ENCODE results near the gene DCAF15.

Gene DCAF15

DNA sequence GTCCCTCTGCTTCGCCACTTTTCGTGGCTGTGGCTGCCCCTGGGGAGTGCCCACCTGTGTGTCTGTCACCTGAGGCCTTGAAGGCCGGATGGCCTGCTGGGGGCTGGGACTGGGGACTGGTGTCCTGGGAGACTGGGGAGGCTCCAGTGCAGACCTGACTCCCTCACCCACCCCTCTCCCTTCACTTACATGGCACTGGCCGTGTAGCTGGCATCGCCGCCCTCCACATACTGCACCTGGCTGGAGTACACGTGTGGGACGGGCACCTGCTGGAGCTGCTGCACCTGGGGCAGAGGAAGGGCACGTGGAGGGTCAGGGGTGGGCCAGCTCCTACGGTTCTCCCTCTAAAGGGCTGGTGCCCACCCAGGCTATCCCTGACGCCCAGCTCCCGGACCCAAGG, 25.5 kb downstream of the DCAF15 start:
- no peak for DNase-seq

DNA sequence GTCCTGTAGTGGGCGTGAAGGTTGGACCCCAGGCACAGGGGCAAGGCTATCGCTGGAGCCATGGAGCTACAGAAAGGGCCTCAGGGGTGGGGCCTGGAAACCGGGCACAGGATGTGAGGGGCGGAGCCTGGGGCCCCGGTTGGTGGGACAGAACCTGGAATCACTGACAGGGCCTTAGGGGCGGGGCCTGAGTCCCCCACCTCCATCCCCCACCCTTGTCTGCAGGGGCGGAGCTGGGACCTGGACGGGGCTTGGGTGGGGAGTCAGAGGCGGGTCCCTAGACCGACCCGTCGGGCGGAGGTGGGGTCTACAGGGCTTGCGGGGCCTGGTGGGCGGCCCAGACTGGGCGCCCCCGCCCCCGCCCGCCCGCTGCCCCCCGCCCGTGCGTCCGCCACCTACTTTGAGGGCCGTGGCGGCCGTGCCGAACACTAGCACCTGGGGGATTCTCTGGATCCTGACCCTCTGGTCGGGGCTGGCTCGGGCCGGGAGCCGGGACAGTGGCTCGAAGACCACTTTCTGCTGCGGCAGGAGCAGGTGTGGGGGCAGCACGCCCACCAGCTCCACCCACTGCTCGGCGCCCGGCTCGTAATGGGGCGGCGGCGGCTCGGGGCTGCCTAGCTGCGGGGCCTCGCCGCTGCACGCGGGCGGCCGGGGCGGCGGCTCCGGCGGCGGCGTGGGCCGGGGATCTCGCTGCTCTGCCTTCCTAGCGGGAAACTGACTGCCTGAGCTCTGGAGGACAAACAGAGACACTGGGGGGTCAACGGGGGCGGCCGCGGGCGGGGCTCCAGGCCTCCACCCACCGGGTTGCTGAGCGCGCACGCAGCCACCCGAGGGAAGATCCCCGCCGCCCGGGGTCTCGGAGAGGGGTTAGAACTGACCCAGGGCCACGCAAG, 26.3 kb downstream of the DCAF15 start:
- DNase-seq, result peak; percentile 85

DNA sequence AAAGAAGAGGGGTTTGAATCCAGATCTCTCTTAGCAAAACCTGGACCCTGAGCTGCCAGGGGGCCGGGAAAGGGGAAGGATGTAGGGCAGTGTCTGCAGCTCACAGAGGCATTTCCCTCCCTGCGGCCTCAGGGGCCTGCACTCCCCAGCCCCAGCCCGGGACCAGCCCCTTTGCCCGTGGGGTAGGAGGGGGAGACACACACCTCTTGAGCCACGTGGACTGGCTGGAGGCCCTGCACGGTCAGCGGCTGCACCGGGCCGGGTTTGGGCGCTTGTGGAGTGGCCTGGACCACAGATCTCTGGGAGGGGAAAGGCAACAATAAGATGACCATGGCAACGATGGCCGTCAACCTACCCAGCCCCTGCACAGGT, 26.9 kb downstream of the DCAF15 start:
- peak; percentile 34 for DNase-seq

DNA sequence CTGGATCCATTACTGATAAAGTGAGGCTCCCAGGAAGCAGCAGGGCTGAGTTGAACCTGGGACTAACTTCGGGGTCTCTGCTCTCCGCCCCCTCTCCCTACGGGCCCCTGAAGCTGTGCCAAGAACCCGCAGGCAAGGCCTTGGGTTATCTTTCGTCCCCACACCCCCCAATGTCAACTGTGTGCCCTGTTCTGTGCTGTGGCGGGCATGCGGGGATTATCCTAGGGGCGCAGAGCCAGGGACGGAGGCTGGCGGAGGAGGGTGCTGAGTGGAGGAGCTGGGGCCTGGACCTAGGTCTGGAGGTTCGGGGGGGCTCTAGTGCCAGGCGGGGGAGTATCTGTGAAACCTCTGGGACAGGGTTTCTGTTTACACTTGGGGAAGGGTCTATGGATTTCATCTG, 27.4 kb downstream of the DCAF15 start:
- DNase-seq, result peak; percentile 37

DNA sequence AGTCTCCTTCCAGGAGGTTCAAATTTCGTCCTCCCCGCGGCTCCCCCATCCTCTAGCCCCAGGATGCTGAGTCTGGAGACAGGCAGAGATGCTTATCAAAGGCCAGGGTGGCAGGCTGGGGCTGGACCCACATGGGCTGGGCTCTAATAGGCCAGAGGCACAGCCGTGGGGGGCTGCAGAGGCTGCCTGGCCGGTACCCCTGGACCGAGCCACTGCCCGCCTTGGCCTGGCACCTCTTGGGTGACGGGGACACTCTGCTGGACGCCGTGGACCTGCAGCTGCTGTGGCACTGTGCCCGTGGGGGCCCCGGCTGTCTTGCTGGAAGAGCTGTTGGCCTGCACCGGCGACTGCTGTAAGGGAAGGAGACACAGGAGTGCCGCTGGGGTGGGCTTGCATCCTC, 28.0 kb downstream of the DCAF15 start:
- DNase-seq, result no peak

DNA sequence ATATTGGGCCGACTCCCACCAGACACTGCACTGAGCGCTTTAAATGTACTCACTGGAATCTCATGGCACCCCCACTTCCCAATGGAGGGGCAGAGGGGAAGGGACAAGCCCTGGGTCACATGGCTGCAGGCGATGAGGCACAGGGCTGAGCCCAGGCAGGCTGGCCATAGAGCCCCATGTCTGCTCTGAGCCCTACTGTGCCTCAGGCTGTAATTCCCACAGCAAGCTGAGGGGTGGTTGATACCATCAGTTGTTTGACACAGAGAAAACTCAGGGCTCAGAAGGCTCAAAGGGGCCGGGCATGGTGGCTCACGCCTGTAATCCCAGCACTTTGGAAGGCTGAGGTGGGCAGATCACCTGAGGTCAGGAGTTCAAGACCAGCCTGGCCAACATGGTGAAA, 28.7 kb downstream of the DCAF15 start:
- peak; percentile 45 for DNase-seq

DNA sequence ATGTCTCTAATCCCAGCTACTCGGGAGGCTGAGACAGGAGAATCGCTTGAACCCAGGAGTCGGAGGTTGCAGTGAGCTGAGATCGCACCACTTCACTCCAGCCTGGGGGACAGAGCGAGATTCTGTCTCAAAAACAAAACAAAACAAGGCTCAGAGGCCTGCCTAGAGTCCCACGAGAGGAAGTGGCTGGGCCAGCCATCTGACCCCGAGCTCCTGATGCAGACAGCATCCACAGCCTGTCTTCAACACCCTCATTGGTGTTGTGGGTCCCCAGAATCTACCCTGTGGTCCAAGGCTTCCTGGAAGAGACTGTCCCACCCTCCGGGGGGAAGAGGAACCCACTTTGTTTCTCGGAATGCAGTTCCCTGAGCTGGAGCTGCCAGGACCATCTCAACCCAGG, 29.2 kb downstream of the DCAF15 start:
- DNase-seq, result no peak

DNA sequence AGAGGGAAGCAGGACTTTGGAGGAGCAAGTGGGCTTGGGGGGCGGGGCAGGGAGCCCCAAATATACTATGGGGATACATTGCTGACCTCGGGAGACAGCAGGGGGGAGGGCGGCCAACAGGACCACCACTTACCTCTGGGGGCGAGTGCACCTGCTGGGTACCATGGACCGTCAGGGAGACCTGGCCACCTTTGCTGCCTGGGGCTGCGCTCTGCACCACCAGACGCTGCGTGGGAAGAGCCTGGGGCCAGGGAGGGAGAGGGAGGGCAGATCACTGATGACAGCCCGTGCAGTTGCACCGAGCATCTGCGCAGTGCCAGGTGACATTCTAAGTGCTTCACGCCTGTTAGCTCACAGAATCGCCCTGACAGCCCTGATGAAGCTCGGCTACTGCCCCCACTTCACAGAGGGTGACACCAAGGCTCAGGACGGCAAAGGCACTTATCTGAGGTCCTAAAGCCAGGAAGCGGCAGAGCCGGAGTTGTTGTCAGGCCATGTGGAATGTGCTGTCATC, 29.7 kb downstream of the DCAF15 start:
- DNase-seq, result no peak

DNA sequence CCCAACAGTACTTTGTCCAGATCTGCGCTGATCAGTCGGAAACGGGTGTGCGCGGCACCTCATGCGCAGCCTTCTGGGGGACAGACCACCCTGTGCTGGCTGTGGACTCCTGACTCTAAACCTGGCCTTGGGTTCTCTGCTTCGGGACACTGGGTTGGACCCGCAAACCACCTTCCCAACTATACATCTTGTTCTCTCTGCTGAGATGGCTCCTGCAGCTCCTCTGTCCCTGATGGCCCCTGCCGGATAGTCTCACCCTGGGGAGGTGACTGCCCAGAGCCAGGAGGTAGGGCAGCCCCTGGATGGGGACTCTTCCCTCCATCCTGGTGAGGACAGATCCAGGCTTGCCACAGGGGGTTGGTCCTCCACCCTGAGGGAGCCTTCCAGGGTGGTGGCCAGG, 30.5 kb downstream of the DCAF15 start:
- no peak for DNase-seq

DNA sequence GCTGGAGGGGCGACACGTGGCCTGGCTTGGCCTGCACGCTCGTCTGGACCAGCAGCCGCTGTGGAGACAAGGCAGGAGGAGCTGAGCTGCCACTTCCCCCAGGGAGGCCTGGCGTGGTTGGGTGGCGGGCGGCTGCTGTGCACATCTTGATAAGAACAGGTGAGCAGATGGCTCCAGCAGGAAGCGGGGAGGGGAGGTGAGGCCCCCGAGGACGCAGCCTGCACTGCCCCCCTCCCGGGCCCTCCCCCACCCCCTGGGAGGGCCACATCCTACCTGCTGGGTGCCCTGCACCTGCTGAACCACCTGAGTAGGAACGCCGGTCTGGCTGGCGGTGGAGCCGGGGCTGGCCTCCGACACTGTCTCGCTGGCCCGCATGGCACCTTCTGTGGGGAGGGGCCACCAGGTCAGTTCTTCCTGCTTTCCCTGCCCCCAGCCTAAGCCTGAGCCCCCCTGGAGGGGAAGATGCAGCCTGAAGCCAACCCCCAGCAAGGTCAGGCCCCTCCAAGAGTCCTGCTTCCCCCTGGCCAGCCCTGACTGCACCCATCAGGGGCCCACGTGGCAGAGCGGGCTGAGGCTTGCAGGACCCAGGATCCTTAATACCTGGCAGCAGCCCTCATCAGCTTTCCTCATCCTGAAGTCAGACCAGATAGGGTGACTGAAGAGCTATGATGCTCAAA, 31.0 kb downstream of the DCAF15 start:
- DNase-seq, result no peak

DNA sequence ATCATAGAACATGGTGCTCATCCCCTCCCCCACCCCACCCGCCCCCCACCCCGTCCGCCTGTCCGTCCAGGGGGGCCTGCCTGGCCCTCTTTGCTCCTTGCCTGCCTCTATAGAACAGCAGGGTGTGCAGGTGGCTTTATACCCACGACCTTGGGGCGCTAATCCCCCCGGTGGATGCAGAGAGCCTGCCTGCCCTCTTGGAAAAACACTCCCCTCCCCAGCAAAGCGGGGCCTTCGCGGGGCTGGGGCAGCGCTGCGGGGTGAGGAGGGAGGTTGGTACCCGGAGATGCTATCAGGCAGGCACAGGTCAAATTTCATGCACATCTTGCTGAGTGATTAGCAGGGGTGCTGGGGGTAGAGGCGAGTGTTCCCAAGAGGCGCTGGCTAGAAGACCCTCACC, 31.9 kb downstream of the DCAF15 start:
- DNase-seq, result no peak

DNA sequence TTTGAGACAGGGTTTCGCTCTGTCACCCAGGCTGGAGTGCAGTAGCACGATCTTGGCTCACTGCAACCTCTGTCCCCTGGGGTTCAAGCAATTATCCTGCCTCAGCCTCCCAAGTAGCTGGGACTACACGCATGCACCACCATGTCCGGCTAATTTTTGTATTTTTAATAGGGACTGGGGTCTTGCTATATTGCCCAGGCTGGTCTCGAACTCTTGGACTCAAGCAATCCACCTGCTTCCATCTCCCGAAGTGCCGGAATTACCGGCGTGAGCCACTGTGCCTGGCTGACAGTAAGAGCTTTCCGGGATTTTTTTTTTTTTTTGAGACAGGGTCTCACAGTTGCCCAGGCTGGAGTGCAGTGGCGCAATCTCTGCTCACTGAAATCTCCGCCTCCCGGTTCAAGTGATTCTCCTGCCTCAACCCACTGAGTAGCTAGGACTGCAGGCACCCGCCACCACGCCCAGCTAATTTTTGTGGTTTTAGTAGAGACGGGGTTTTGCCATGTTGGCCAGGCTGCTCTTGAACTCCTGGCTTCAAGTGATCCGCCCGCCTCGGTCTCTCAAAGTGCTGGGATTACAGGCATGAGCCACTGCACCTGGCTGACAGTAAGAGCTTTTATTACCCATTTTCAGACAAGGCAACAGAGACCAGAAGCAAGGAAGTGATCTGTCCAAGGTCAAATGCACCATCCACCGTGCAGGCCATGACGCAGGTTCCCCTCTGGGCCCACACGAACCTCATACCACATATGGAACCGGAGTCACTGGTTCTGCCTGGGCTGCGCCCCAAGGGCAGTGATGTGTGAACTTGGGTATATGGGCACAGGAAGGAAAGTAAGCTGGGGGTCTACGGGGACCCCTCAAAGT, 32.8 kb downstream of the DCAF15 start:
- no peak for DNase-seq

DNA sequence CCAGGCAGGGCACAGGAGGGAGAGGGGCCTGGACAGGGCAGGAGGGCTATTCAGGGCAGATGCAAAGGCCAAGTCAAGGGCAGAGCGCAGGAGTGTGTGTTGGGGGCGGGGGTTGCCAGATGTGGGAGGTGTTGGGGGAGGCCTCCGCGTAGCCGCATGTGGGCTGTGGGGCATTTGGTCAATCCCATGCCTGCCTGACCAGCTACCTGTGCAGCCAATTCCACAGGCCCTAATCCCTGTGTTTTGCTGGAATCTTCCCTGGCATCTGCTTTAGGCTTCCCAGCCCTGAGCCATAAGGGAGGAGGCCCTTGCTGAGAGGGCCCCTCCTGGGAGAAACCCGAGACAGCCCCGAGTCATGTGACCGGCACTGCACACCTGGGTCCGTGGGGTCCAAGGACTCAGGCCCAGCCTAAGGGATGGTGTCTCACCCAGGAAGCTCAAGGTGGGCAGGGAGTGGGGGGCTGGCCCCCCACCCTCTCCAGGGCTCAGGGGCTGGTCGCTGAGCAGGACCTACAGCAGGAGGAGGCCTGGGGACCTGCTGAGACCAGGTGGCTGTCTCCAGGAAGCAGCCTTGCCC, 33.5 kb downstream of the DCAF15 start:
- DNase-seq, result no peak

DNA sequence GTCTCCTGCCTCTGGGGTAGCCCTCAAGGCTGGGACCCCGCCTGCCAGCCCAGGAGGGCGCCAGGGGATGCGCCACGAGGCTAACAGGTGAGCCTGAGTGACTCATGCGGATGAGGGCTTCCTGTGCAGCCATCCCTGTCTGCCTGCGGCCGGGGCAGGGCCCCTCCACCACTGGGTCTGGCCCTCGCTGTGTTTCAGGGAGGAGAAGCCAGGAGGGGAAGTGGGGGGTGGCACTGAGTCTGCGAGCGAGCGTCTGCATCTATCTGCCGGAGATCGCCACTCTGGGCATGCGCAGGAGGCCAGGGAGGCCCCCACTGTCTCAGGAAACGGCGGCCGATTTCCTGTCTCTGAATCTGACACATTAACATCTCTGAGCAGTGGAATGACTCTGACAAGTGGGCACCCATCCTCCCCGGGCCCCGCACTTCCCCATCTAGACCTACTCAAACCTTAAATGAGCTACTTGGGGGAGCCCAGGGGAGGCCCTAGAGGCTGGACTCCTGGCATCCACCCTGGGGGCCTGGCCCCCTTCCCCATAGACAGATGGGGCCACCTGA, 34.1 kb downstream of the DCAF15 start:
- DNase-seq, result peak; percentile 94

DNA sequence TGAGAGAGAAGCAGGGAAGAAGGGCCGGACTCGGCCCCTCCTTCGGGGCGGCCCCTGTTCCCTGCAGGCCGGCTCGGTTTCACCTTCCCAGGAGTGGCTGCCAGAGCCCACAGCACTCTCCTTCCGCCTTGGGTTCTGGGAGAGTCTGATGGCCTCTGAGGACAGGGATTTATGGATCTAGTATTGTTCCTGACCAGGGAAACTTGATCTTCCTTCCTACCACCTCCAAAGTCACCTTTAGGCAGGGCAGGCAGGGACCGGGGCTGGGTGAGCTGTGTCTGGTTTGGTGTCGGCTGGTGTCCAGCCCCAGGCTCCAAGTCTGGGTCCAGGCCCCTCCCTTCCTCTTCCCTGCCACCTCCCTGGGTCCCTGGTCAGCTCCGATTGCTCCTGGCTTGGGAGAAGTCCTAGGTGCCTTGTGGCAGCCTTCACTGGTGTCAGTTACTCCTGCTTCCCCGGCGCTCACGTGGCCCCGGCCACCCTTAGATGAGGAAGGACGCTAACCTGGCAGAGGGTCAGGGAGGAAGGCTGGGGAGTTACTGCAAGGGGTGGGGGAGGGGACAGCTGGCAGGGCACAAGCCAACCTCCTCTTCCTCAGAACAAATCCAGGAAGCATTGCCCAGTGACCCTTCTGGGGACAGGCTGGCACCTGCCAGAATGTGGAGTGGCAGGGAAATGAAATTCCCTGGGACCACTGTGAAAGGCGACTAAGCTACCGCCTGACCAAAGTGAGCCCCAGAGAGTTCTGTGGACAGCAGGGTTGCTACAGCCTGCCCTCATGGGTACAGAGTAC, 35.0 kb downstream of the DCAF15 start:
- DNase-seq, result peak; percentile 45

DNA sequence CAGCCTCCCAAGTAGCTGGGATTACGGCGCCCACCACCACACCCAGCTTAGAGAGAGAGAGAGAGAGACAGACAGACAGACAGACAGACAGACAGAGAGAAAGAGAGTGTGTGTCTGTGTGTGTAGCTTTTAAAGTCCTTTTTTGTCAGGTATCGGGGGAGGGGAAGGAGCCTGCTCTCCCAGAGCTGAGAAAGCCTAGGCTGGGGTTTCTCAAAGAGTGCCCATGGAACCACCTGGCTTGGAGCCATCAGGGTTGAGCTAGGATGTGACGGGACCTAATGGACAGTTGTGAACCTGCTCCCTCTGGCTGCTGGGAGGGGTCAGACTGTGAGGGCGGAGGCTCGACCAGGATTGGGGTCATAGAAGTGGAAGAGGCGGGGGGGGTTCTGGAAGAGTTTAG, 37.2 kb downstream of the DCAF15 start:
- no peak for DNase-seq

DNA sequence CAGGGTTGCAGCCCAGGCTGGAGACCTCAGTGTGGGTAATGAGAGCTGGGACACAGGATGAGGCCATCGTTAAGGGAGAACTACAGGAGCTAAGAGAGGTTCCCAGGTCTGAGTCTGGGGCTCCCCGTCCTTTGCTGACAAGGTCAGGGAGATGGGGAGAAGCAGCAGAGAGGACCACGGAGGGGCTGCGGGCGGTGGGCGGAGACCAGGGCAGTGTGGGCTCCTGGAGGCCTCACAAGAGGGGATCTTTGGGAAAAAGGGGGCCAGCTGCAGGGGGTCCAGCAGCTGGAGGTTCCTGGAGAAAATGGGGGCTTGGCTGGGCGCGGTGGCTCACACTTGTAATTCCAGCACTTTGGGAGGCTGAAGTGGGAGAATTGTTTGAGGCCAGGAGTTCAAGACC, 37.8 kb downstream of the DCAF15 start:
- DNase-seq, result no peak

DNA sequence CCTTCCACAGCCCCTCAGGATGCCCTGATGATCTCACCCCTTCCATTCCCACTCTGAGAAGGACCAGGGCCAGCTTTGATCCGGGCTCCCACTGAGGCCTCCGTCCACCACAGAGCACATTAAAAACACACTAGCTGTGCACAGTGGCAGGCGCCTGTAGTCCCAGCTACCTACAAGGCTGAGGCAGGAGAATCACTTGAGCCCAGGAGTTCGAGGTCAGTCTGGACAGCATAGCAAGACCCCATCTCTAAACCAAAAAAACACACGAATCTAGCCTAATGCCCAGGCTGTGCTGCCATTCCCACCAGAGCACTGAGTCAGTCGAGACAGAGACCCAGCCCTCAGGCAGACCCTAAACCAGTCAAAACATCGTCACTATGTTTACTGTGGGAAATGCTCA, 39.7 kb downstream of the DCAF15 start:
- DNase-seq, result no peak

DNA sequence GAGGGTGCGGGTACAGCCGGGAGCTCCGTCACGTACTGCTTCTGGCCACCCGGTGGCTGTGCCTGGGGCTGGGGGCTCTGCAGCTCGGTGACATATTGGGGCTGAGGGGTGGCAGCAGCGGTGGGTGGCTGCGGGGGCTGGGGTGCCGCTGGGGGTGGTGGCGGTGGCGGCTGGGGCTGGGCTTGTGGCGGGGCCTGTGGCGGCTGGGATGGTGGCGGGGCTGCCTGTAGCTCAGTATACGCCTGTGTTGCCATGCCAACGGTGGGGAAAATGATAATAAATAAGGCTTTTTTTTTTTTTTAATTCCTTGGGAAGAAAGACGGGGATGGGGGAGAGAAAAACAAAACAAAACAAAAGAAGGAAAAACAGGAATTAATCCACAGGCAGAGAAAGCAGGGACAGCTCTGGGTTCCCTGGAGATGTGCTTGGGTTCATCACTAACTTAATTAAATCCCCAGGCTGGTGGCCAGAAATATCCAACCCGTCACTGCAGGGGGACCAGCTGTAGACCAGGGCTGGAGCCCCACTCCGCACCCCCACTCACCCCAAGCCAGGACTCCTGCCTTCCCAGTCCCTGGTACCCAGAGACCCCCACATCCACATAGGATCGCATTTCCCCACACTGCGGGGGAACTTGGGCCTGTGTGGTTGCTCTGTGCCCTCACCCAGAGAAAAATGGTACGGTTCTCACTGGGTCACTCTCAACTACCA, 41.4 kb downstream of the DCAF15 start:
- no peak for DNase-seq

DNA sequence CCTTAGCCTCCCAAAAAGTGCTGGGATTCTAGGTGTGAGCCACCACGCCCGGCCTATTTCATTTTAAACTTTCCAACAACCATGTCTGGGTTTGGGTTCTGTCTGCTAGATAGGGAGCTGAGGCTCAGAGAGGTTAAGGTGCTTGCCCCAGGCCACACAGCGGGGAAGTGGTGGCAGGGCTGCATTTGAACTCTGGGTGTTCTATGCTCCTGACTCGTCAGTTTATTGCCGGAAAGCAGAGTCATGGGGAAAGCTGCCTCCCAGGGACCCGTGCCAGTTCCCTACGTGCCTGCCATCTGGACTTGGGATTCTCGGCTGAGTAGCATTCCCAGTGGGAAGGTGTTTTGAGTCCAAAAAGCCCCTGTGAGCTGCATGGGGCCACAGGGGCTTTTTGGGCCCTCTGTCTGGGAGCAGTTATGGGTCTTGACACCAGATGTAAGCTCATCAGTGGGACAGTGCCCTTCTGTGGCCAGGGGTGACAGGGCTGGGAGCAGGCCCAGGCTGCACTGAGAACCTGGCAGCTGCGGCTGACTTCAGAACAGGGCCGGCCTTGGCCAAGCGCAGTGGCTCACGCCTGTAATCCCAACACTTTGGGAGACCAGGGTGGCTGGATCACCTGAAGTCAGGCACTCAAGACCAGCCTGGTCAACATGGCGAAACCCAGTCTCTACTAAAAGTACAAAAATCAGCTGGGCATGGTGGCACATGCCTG, 42.9 kb downstream of the DCAF15 start:
- DNase-seq, result no peak
